GM12878 (cell line): ENCODE measurements around the gene PRICKLE3. TPM values are rescaled to one million over a fixed set of nuclear protein-coding genes. Genes with fewer than 3 reads are reported as not detected.

ENCODE experiments used
- ATAC-seq: fragments of 200-7000 bp; cut with Tn5 transposase; 3 replicates; pipeline ENCODE4 v1.9.1; 2020; ENCODE audit warnings: mild to moderate bottlenecking, moderate library complexity
- BruUV-seq: library from RNA; stranded (reverse); fragments of 400-500 nt; replicated peaks from 2 replicates; lab custom pipeline; 2021; lab: Mats Ljungman, UMichigan
- CTCF ChIA-PET: fragments of 300-600 bp; sonication (Branson Sonifier 250); formaldehyde crosslinking; extraction: SDS; loops from one replicate; lab custom pipeline; 2021; ENCODE audit warnings: inconsistent platforms; lab: Yijun Ruan, JAX
- POLR2A ChIA-PET: fragments of 350-600 bp; formaldehyde crosslinking; extraction: SDS; loops from one replicate; lab custom pipeline; 2021; ENCODE audit warnings: inconsistent platforms; lab: Charles Lee
- RAD21 ChIA-PET: fragments of 300-600 bp; sonication (Branson Sonifier 250); formaldehyde crosslinking; loops from one replicate; lab custom pipeline; 2023; ENCODE audit warnings: antibody characterized with exemption; ENCODE audit not compliant: unreplicated experiment; lab: Charles Lee
- SMC1A ChIA-PET: fragments of 300-600 bp; sonication (Branson Sonifier 250); formaldehyde crosslinking; loops from one replicate; lab custom pipeline; 2023; ENCODE audit not compliant: unreplicated experiment, uncharacterized antibody; lab: Charles Lee
- DNase-seq: peaks from one replicate; pipeline ENCODE4 v3.0.0-alpha.2; 2011; ENCODE audit warnings: low read depth, low spot score
- FAIRE-seq: peaks from 3 replicates; lab custom pipeline; 2011; peaks lifted over from hg19 to GRCh38; lab: Jason Lieb, UNC
- H2AFZ ChIP-seq: 2 replicates; pipeline ENCODE4 v1.6.0; 2011; ENCODE audit warnings: low read depth, low read length, control low read depth; ENCODE audit not compliant: control insufficient read depth
- H3K27ac ChIP-seq: 2 replicates; pipeline ENCODE4 v1.5.1; 2011; ENCODE audit warnings: control low read depth; ENCODE audit not compliant: control insufficient read depth, insufficient read depth
- H3K27me3 ChIP-seq, 2 experiments: replicated peaks in 1 of 2; 2 replicates each; pipeline versions ENCODE4 v1.6.0 to v1.6.1; 2011; ENCODE audit warnings: low read length in 1 of 2; ENCODE audit not compliant: control insufficient read depth in 2 of 2, insufficient read depth in 2 of 2
- H3K36me3 ChIP-seq, 2 experiments: 2 replicates each; pipeline ENCODE4 v1.5.1; 2011; ENCODE audit warnings: low read length in 1 of 2; ENCODE audit not compliant: control insufficient read depth in 2 of 2, insufficient read depth in 2 of 2
- H3K4me1 ChIP-seq: 2 replicates; pipeline ENCODE4 v1.6.1; 2011; ENCODE audit warnings: mild to moderate bottlenecking, low read length, moderate library complexity, mixed read lengths; ENCODE audit not compliant: control insufficient read depth, insufficient read depth
- H3K4me2 ChIP-seq: 2 replicates; pipeline ENCODE4 v1.6.0; 2011; ENCODE audit warnings: control low read depth; ENCODE audit not compliant: control insufficient read depth, insufficient read depth
- H3K4me3 ChIP-seq: fragments of 200-600 bp; sonication (generic); 2 replicates; pipeline ENCODE4 v1.5.1; 2016
- H3K79me2 ChIP-seq: 2 replicates; pipeline ENCODE4 v1.6.0; 2011; ENCODE audit warnings: low read length; ENCODE audit not compliant: control insufficient read depth, insufficient read depth
- H3K9ac ChIP-seq: 2 replicates; pipeline ENCODE4 v1.8.0; 2011; ENCODE audit warnings: low read length, control low read depth, mixed read lengths; ENCODE audit not compliant: control insufficient read depth, insufficient read depth
- H3K9me3 ChIP-seq: replicated peaks from 3 replicates; pipeline ENCODE4 v1.5.1; 2011; ENCODE audit warnings: mild to moderate bottlenecking, low read length; ENCODE audit not compliant: control insufficient read depth, insufficient read depth
- H4K20me1 ChIP-seq: 2 replicates; pipeline ENCODE4 v1.6.0; 2011; ENCODE audit not compliant: control insufficient read depth, insufficient read depth
- ATF2 ChIP-seq: IDR thresholded peaks from 2 replicates; pipeline ENCODE4 v1.6.1; 2012; ENCODE audit warnings: low read length, inconsistent platforms
- CREB1 ChIP-seq: IDR thresholded peaks from 2 replicates; pipeline ENCODE4 v1.6.1; 2012; ENCODE audit warnings: low read depth, mild to moderate bottlenecking, inconsistent platforms
- EZH2 ChIP-seq: IDR thresholded peaks from 2 replicates; pipeline ENCODE4 v1.6.1; 2012; ENCODE audit warnings: low read depth, mild to moderate bottlenecking, control low read depth, inconsistent platforms, low read length, borderline replicate concordance; ENCODE audit not compliant: control insufficient read depth
- HDGF ChIP-seq: fragments of 450-650 bp; IDR thresholded peaks from 2 replicates; pipeline ENCODE4 v1.6.1; 2016; ENCODE audit warnings: antibody characterized with exemption
- NR2C1 ChIP-seq: fragments of 450-650 bp; IDR thresholded peaks from 2 replicates; pipeline ENCODE4 v1.6.1; 2017; ENCODE audit warnings: antibody characterized with exemption, mild to moderate bottlenecking, moderate library complexity
- NR2C2 ChIP-seq: IDR thresholded peaks from 2 replicates; pipeline ENCODE4 v1.6.1; 2011; ENCODE audit warnings: borderline replicate concordance, low read depth; ENCODE audit not compliant: control insufficient read depth, insufficient read length
- SREBF1 ChIP-seq: IDR thresholded peaks from 2 replicates; pipeline ENCODE4 v1.6.1; 2012; ENCODE audit warnings: mild to moderate bottlenecking, low read length
- WRNIP1 ChIP-seq: IDR thresholded peaks from 2 replicates; pipeline ENCODE4 v1.6.1; 2011; ENCODE audit warnings: low read depth, low read length, improper control_type of control experiment, borderline replicate concordance
- ZZZ3 ChIP-seq: IDR thresholded peaks from 2 replicates; pipeline ENCODE4 v1.6.1; 2011; ENCODE audit warnings: low read depth; ENCODE audit not compliant: control insufficient read depth, insufficient read length
- WGBS: methylation state at CpG from one replicate; pipeline ENCODE4 v1.1.6; 2016; ENCODE audit warnings: low lambda C conversion rate; ENCODE audit not compliant: insufficient replicate concordance, insufficient coverage; ENCODE audit errors: missing lambda C conversion rate; 5-methylcytosine and 5-hydroxymethylcytosine counted together
- in situ Hi-C: fragments of 300-500 bp; cut with MboI; formaldehyde crosslinking; loops from 9 replicates; pipeline ENCODE4 v1.14.3; 2018; ENCODE audit warnings: mixed read lengths
- intact Hi-C: fragments of 100-400 bp; cut with micrococcal nuclease; formaldehyde crosslinking; loops from one replicate; pipeline ENCODE4 v1.14.2; 2022; ENCODE audit not compliant: unreplicated experiment
- polyA plus RNA-seq, 11 experiments: library from polyadenylated mRNA; depleted of rRNA in 4 of 11; unstranded in 6 of 11; stranded (reverse) in 5 of 11; fragments of >200 nt; fragmentation: Nextera tagmentation in 4 of 11; fragmentation: Illumina TruSeq in 1 of 11; extraction: Ambion mirVana in 4 of 11; extraction: Trizol in 1 of 11; gene quantifications; 1 replicate in 1 of 11; 2 replicates in 10 of 11; pipeline versions ENCODE4 v1.2.1 to v1.2.3, GENCODE V29; 2011 to 2016; ENCODE audit warnings: inconsistent platforms in 2 of 11, missing spikeins in 2 of 11, low read depth in 1 of 11
- total RNA-seq, 4 experiments: library from RNA; depleted of rRNA in 3 of 4; stranded (reverse); fragments of >200 nt in 3 of 4; fragmentation: Illumina TruSeq in 1 of 4; extraction: Trizol in 1 of 4; gene quantifications; 2 replicates each; pipeline versions ENCODE4 v1.2.1 to v1.2.3, GENCODE V29; 2013 to 2021
- TF ChIP-seq, protein P1 (sequence below): IDR thresholded peaks from 2 replicates; pipeline ENCODE4 v1.6.1; 2012; ENCODE audit warnings: low read depth, low read length, improper control_type of control experiment

The PRICKLE3 gene
- total and polyA plus RNA-seq, 10 of the 15 experiments (the other 5 are each of a cell fraction or from before 2014, with no cell fraction given): 0.69 to 17.4 (median 7.6) TPM

GRCh38 chrX:49204017-49204416 is 17.8 kb upstream of the PRICKLE3 start:
- in situ Hi-C loops (no loop called here), intact Hi-C loops (no loop called here)
- ChIA-PET CTCF (interaction anchor here (0.5 kb wide), 1 partner anchor 51 kb away, joined by 4 read pairs; no protein-coding TSS in a partner anchor), SMC1A (no interaction called here), POLR2A (no interaction called here), RAD21 (no interaction called here)
- Histone ChIP-seq H4K20me1 (no peaks in the 10 kb centered on the region), H3K4me3 (no peak overlapping the region), H3K4me1 (no peaks in the 10 kb centered on the region), H2AFZ (no peak overlapping the region), H3K36me3 (no peaks in the 10 kb centered on the region), H3K4me2 (no peak overlapping the region), H3K27me3 (no peaks in the 10 kb centered on the region), H3K9ac (no peak overlapping the region), H3K79me2 (no peaks in the 10 kb centered on the region), H3K27ac (no peak overlapping the region), H3K9me3 (no peaks in the 10 kb centered on the region)
- DNase-seq (no peak), FAIRE-seq (no peak), ATAC-seq (no peak)
- TF ChIP-seq SREBF1 (no peak), EZH2 (no peak), WRNIP1 (no peak), CREB1 (no peak), HDGF (no peak), ZZZ3 (no peak), ATF2 (no peak), NR2C2 (no peak), NR2C1 (no peak)
- TF ChIP-seq, protein P1, sequence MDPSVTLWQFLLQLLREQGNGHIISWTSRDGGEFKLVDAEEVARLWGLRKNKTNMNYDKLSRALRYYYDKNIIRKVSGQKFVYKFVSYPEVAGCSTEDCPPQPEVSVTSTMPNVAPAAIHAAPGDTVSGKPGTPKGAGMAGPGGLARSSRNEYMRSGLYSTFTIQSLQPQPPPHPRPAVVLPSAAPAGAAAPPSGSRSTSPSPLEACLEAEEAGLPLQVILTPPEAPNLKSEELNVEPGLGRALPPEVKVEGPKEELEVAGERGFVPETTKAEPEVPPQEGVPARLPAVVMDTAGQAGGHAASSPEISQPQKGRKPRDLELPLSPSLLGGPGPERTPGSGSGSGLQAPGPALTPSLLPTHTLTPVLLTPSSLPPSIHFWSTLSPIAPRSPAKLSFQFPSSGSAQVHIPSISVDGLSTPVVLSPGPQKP: no peak
- WGBS: 41% methylated on average over 6 of the region's 6 CpGs
- BruUV-seq: no TSS peak
